Measurements from ENCODE around the gene TACC2. TPM values are rescaled to one million over a fixed set of nuclear protein-coding genes. Genes with fewer than 3 reads are reported as not detected.
A peak's percentile ranks its signal among the peaks of the same experiment; 100 is the strongest.

TACC2 gene
- total and polyA plus RNA-seq, 2 donors (not counting 3 experiments of a cell fraction or from before 2014, with no cell fraction given): 14.4 to 46.2 TPM

GRCh38 chr10:121961456-121961855 is 27.5 kb upstream of the TACC2 start:
- DNase-seq (ENCODE audit: low read depth, low spot score): peak; percentile 82
- H2AFZ ChIP-seq (ENCODE audit: low read depth, low read length): no peak overlapping the region
- H3K9me3 ChIP-seq (replicated peaks; ENCODE audit: control insufficient read depth, insufficient read depth, low read length): no peaks in the 10 kb centered on the region
- no peaks in the 10 kb centered on the region for H3K27me3 ChIP-seq (ENCODE audit: control insufficient read depth in 2 of 2, insufficient read depth in 2 of 2, low read length in 2 of 2)
- H3K9me1 ChIP-seq (replicated peaks; ENCODE audit: control insufficient read depth, extremely low read depth, insufficient read depth, low read length): no peaks in the 10 kb centered on the region
- H3K4me1 ChIP-seq (ENCODE audit: control insufficient read depth, extremely low read depth, insufficient read depth, low read length): peaks cover 10% of the 10 kb centered on the region
- CTCF ChIA-PET: no interaction called here
- TF ChIP-seq EZH2 (IDR thresholded peaks at IDR 0.05; ENCODE audit: borderline replicate concordance, low read depth, low read length, severe bottlenecking) (no peak), JUN (IDR thresholded peaks at IDR 0.05; ENCODE audit: borderline replicate concordance, insufficient read depth, insufficient read length, low read depth) (no peak), GATA2 (IDR thresholded peaks at IDR 0.05; ENCODE audit: insufficient read depth, insufficient read length, low read depth, low read length) (no peak), CTCF (IDR thresholded peaks at IDR 0.05; ENCODE audit: extremely low read depth in 1 of 2, insufficient read depth in 1 of 2, low read depth in 1 of 2, low read length in 2 of 2) (no peak), POLR2A (IDR thresholded peaks at IDR 0.05; ENCODE audit: low read depth, low read length) (no peak), POLR2AphosphoS5 (IDR thresholded peaks at IDR 0.05; ENCODE audit: insufficient read depth, low read depth, low read length) (no peak), FOS (IDR thresholded peaks at IDR 0.05; ENCODE audit: borderline replicate concordance, insufficient read depth, low read length) (no peak), MAX (IDR thresholded peaks at IDR 0.05; ENCODE audit: insufficient read depth, insufficient read length) (no peak), MYC (IDR thresholded peaks at IDR 0.05; ENCODE audit: low read depth, low read length) (no peak)
- POLR2A ChIA-PET: no interaction called here
- intact Hi-C loops (cut with micrococcal nuclease): no loop called here
- FAIRE-seq: no peak
- H3K4me3 ChIP-seq (replicated peaks in 1 of 3; ENCODE audit: insufficient read depth in 1 of 3, low read depth in 1 of 3, low read length in 3 of 3): no peak overlapping the region
- BruUV-seq (replicated peaks): no TSS peak
- no peak overlapping the region for H3K27ac ChIP-seq (ENCODE audit: insufficient read depth, low read depth, low read length)
- no peaks in the 10 kb centered on the region for H3K79me2 ChIP-seq (ENCODE audit: control insufficient read depth, insufficient read depth, low read length)
- peaks cover 7 to 8% of the 10 kb centered on the region in 2 experiments for H3K36me3 ChIP-seq (ENCODE audit: control insufficient read depth in 2 of 2, extremely low read depth in 1 of 2, insufficient read depth in 2 of 2, low read length in 2 of 2)
- dilution Hi-C loops (cut with MboI; ENCODE audit: extremely low pct_ligation_motif_present, low sequenced_read_pairs): no loop called here
- no peak overlapping the region for H3K9ac ChIP-seq (replicated peaks; ENCODE audit: extremely low read depth, insufficient read depth, low read length)
- no peaks in the 10 kb centered on the region for H4K20me1 ChIP-seq (replicated peaks; ENCODE audit: control insufficient read depth, extremely low read depth, insufficient read depth, low read length)
- H3K4me2 ChIP-seq (ENCODE audit: insufficient read depth, low read length): no peak overlapping the region
